Endodermal cell (in vitro differentiated cells): ENCODE data around the gene SCRT2. TPM values are rescaled to one million over a fixed set of nuclear protein-coding genes. Genes with fewer than 3 reads are reported as not detected.

Source experiments
- DNase-seq: peaks from one replicate; pipeline ENCODE4 v3.0.0-alpha.2; 2017
- H3K27ac ChIP-seq: 2 replicates; pipeline ENCODE4 v1.5.1; 2013; ENCODE audit warnings: mild to moderate bottlenecking, low read depth, low read length, moderate library complexity
- H3K27me3 ChIP-seq: 2 replicates; pipeline ENCODE4 v1.6.1; 2013; ENCODE audit warnings: mild to moderate bottlenecking, low read length, moderate library complexity; ENCODE audit not compliant: insufficient read depth, control insufficient read depth, poor library complexity, severe bottlenecking
- H3K36me3 ChIP-seq: 2 replicates; pipeline ENCODE4 v1.7.0; 2013; ENCODE audit warnings: mild to moderate bottlenecking, low read length, moderate library complexity; ENCODE audit not compliant: control insufficient read depth, insufficient read depth
- H3K4me1 ChIP-seq: one replicate; pipeline ENCODE4 v1.7.0; 2013; ENCODE audit warnings: low read length; ENCODE audit not compliant: control insufficient read depth, insufficient read depth
- H3K4me3 ChIP-seq: 2 replicates; pipeline ENCODE4 v1.5.1; 2013; ENCODE audit warnings: mild to moderate bottlenecking, low read length, moderate library complexity
- H3K9ac ChIP-seq: 2 replicates; pipeline ENCODE4 v1.6.1; 2013; ENCODE audit warnings: mild to moderate bottlenecking, low read length, moderate library complexity; ENCODE audit not compliant: poor library complexity, severe bottlenecking; ENCODE audit errors: extremely low read depth
- H3K9me3 ChIP-seq: 2 replicates; pipeline ENCODE4 v1.6.1; 2013; ENCODE audit warnings: mild to moderate bottlenecking, low read length, moderate library complexity; ENCODE audit not compliant: control insufficient read depth
- H3K27ac Mint-ChIP-seq: 2 replicates; pipeline ENCODE4 v1.8.0; 2020; ENCODE audit warnings: mixed read lengths
- H3K27me3 Mint-ChIP-seq: 2 replicates; pipeline ENCODE4 v1.8.0; 2021; ENCODE audit warnings: mild to moderate bottlenecking, mixed read lengths; ENCODE audit not compliant: insufficient read depth
- H3K36me3 Mint-ChIP-seq: 2 replicates; pipeline ENCODE4 v1.8.0; 2020; ENCODE audit warnings: low read depth, mixed read lengths
- H3K4me1 Mint-ChIP-seq: 2 replicates; pipeline ENCODE4 v1.8.0; 2020; ENCODE audit warnings: mixed read lengths
- H3K4me3 Mint-ChIP-seq: 2 replicates; pipeline ENCODE4 v1.8.0; 2020; ENCODE audit warnings: mild to moderate bottlenecking, moderate library complexity, mixed read lengths
- H3K9me3 Mint-ChIP-seq: 2 replicates; pipeline ENCODE4 v1.8.0; 2020; ENCODE audit warnings: mild to moderate bottlenecking, mixed read lengths
- CTCF ChIP-seq: fragments of 200-600 bp; sonication (generic); conservative IDR thresholded peaks from 2 replicates; pipeline ENCODE4 v1.5.0; 2021; ENCODE audit warnings: antibody characterized with exemption, mild to moderate bottlenecking
- WGBS, 2 experiments: methylation state at CpG; one replicate each; pipeline versions ENCODE4 v1.1.5 to v1.1.7; 2013; ENCODE audit warnings: missing lambda C conversion rate in 2 of 2, mixed read lengths in 1 of 2; ENCODE audit not compliant: insufficient coverage in 1 of 2, insufficient read length in 1 of 2; 5-methylcytosine and 5-hydroxymethylcytosine counted together
- total RNA-seq, 2 donors: library from RNA; stranded (reverse); fragmentation: NEBNext Ultra II Directional in 1 of 2; extraction: Animal tissue kit (Norgen Biotek cat#: 25700) in 1 of 2; gene quantifications; 2 replicates in 1 of 2; 3 replicates in 1 of 2; pipeline ENCODE4 v1.2.1, GENCODE V29; 2021

Gene SCRT2
- total RNA-seq, 2 donors from 2014 or later = not detected

DNA sequence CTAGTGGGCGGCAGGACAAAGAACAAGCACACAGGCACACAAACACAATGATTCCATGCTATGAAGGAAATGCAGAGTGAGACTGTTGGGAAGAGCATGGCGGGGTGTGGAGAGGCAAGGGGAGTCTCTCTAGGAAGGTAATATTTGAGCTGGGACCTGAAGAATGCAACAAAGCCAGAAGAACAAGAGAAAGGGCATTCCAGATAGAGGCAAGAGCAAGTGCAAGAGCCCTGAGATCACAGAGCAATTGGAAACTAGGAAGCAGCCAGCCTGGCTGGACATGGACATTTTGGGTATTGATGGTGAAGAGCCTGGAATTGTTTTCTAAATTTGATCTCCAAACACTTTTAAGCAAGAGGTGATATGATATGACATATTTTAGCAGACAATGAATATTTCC lies 38.0 kb downstream of the SCRT2 start:
- WGBS, 2 experiments = 71 to 82% methylated on average over 1 to 2 of the region's 2 CpGs
- Histone ChIP-seq H3K9ac (no peak overlapping the region), H3K27me3 (no peaks in the 10 kb centered on the region), H3K27ac (no peak overlapping the region), H3K9me3 (no peaks in the 10 kb centered on the region), H3K4me3 (no peak overlapping the region), H3K36me3 (no peaks in the 10 kb centered on the region), H3K4me1 (peaks cover 3% of the 10 kb centered on the region)
- no peaks in the 10 kb centered on the region for H3K36me3 Mint-ChIP-seq
- H3K4me1 Mint-ChIP-seq = peaks cover 4% of the 10 kb centered on the region
- no peak overlapping the region for H3K27ac Mint-ChIP-seq
- H3K4me3 Mint-ChIP-seq = no peak overlapping the region
- no peak for TF ChIP-seq CTCF
- H3K9me3 Mint-ChIP-seq = peaks cover 2% of the 10 kb centered on the region
- peaks cover 5% of the 10 kb centered on the region for H3K27me3 Mint-ChIP-seq
- no peak for DNase-seq

DNA sequence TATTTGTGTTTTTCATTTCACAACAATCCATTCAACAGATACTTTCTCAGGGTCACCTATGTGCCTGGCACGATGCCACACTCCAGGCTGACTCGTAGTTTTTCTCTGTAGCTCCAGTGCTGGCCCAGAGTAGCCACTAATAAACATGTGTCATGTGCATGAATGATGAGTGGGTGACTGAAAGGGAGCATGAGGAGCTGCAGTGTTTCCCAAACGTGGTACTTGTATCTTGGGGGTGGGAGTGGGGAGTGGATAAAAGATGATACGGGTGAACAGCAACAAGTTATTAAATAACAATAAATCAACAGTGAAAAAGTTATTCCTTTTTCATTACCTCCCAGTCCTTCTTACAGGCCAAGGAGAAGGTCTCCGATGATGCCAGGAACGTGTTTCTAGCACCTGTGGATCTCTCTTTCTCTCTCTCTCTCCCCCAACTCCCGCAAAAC lies 39.7 kb downstream of the SCRT2 start:
- Histone ChIP-seq H3K27ac (no peak overlapping the region), H3K9me3 (no peaks in the 10 kb centered on the region), H3K4me1 (peaks cover 3% of the 10 kb centered on the region), H3K4me3 (no peak overlapping the region), H3K27me3 (no peaks in the 10 kb centered on the region), H3K9ac (no peak overlapping the region), H3K36me3 (no peaks in the 10 kb centered on the region)
- TF ChIP-seq CTCF = no peak
- peaks cover 4% of the 10 kb centered on the region for H3K4me1 Mint-ChIP-seq
- no peak overlapping the region for H3K27ac Mint-ChIP-seq
- DNase-seq = no peak
- H3K27me3 Mint-ChIP-seq = peaks cover 5% of the 10 kb centered on the region
- no peak overlapping the region for H3K4me3 Mint-ChIP-seq
- H3K9me3 Mint-ChIP-seq = no peaks in the 10 kb centered on the region
- 91% methylated on average over 6 of the region's 7 CpGs; no CpG with 5 or more reads in 1 of the 2 experiments for WGBS, 2 experiments
- H3K36me3 Mint-ChIP-seq = no peaks in the 10 kb centered on the region

GRCh38 chr20:635028-635892 lies 40.3 kb downstream of the SCRT2 start:
- Mint-ChIP-seq H3K27me3 (peaks cover 5% of the 10 kb centered on the region), H3K9me3 (no peaks in the 10 kb centered on the region), H3K36me3 (no peaks in the 10 kb centered on the region), H3K4me1 (peaks cover 4% of the 10 kb centered on the region), H3K27ac (no peak overlapping the region), H3K4me3 (no peak overlapping the region)
- no peak for DNase-seq
- Histone ChIP-seq H3K4me1 (peaks cover 3% of the 10 kb centered on the region), H3K36me3 (no peaks in the 10 kb centered on the region), H3K9me3 (no peaks in the 10 kb centered on the region), H3K27ac (no peak overlapping the region), H3K27me3 (no peaks in the 10 kb centered on the region), H3K9ac (no peak overlapping the region), H3K4me3 (no peak overlapping the region)
- 92 to 93% methylated on average over 6 to 9 of the region's 9 CpGs for WGBS, 2 experiments
- no peak for TF ChIP-seq CTCF
